Natural killer cell (primary cell): ENCODE measurements around the gene KCNG3. TPM values are rescaled to one million over a fixed set of nuclear protein-coding genes. Genes with fewer than 3 reads are reported as not detected.

Experiments
- ATAC-seq, 3 donors: fragments of 150-1000 bp in 2 of 3; fragments of 200-7000 bp in 1 of 3; cut with Tn5 transposase; 1 replicate in 1 of 3; 2 replicates in 2 of 3; pipeline ENCODE4 v1.10.0; 2021; ENCODE audit warnings: mild to moderate bottlenecking in 2 of 3, moderate library complexity in 2 of 3
- DNase-seq, 2 donors: peaks; one replicate each; pipeline versions ENCODE4 v3.0.0 to v3.0.0-alpha.2; 2013 to 2021; ENCODE audit warnings: mixed read lengths in 1 of 2
- H3K27ac ChIP-seq: one replicate; pipeline ENCODE4 v1.5.1; 2013; ENCODE audit warnings: mild to moderate bottlenecking, low read length
- H3K27me3 ChIP-seq: one replicate; pipeline ENCODE4 v1.6.1; 2013; ENCODE audit warnings: low read length; ENCODE audit not compliant: control insufficient read depth, insufficient read depth
- H3K36me3 ChIP-seq: one replicate; pipeline ENCODE4 v1.6.1; 2013; ENCODE audit warnings: low read length; ENCODE audit not compliant: control insufficient read depth, insufficient read depth
- H3K4me1 ChIP-seq: one replicate; pipeline ENCODE4 v1.6.1; 2013; ENCODE audit warnings: low read length; ENCODE audit not compliant: control insufficient read depth, insufficient read depth
- H3K4me3 ChIP-seq: one replicate; pipeline ENCODE4 v1.5.1; 2013; ENCODE audit warnings: low read length
- H3K9me3 ChIP-seq: one replicate; pipeline ENCODE4 v1.6.1; 2013; ENCODE audit warnings: low read length; ENCODE audit not compliant: control insufficient read depth, insufficient read depth
- H3K27ac Mint-ChIP-seq, 2 donors: one replicate each; pipeline ENCODE4 v1.8.0; 2022; ENCODE audit warnings: mild to moderate bottlenecking in 2 of 2, mixed read lengths in 2 of 2, moderate library complexity in 1 of 2
- H3K27me3 Mint-ChIP-seq, 2 donors: one replicate each; pipeline ENCODE4 v1.8.0; 2022; ENCODE audit warnings: low read depth in 2 of 2, mixed read lengths in 2 of 2
- H3K36me3 Mint-ChIP-seq: one replicate; pipeline ENCODE4 v1.8.0; 2022; ENCODE audit warnings: mixed read lengths
- H3K4me1 Mint-ChIP-seq, 2 donors: one replicate each; pipeline ENCODE4 v1.8.0; 2022; ENCODE audit warnings: mixed read lengths in 2 of 2
- H3K4me3 Mint-ChIP-seq: one replicate; pipeline ENCODE4 v1.8.0; 2022; ENCODE audit warnings: mild to moderate bottlenecking, moderate library complexity, mixed read lengths
- H3K9me3 Mint-ChIP-seq, 2 donors: one replicate each; pipeline ENCODE4 v1.8.0; 2022; ENCODE audit warnings: mixed read lengths in 2 of 2
- WGBS: methylation state at CpG from one replicate; pipeline ENCODE4 v1.1.7; 2013; ENCODE audit warnings: missing lambda C conversion rate; ENCODE audit not compliant: insufficient coverage; 5-methylcytosine and 5-hydroxymethylcytosine counted together
- intact Hi-C: fragments of 100-400 bp; cut with micrococcal nuclease; formaldehyde crosslinking; loops from one replicate; pipeline ENCODE4 v1.14.2; 2022
- total RNA-seq, 4 donors: library from RNA; stranded (reverse); fragments of 120-200 nt in 1 of 4; gene quantifications; one replicate each; pipeline versions ENCODE4 v1.2.3 to v1.2.4, GENCODE V29; 2013 to 2022
- TF ChIP-seq, protein P1 (sequence below): fragments of 200-600 bp; IDR thresholded peaks from one replicate; pipeline ENCODE4 v1.8.0; 2022; ENCODE audit warnings: antibody characterized with exemption

The KCNG3 gene
- total RNA-seq, 3 donors from 2014 or later (not counting 1 experiment from before 2014, with no cell fraction given) = not detected

DNA sequence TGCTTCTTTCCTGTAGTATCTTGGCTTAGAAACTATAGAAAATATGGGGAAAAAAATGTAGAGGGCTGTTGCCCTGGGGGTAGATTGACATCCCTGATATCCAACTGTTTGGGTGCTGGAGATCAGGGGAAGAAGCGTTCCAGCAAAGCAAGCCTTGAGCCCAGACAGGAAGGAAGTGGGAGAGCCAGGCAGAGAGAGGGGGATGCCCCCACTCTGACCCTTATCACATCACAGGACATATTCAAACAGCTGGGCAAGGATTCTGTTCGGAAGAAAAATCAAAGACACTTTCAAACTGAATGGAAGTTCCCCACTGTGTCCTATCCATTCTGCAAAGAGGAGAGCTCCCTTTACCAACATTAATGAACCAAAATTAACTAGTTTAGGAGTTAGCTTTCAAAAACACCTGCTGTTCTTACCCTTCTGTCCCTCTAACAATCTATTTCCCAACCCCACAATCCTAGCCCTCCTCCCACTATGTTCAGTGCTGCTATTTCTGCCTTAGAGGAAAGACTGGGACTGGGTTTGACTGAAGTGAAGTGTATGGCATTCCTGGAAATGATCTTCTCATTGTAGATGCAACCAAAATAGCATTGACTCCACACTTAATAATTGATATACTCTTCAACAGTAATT is 16.9 kb upstream of the KCNG3 start:
- Histone ChIP-seq H3K4me3 (no peak overlapping the region), H3K9me3 (no peaks in the 10 kb centered on the region), H3K4me1 (no peaks in the 10 kb centered on the region), H3K27me3 (no peaks in the 10 kb centered on the region), H3K27ac (no peak overlapping the region), H3K36me3 (no peaks in the 10 kb centered on the region)
- WGBS = 15% methylated on average over 2 of the region's 2 CpGs
- Mint-ChIP-seq H3K4me1 (no peaks in the 10 kb centered on the region), H3K27ac (no peak overlapping the region), H3K27me3 (peaks cover 6 to 19% of the 10 kb centered on the region in 2 donors), H3K4me3 (no peak overlapping the region), H3K36me3 (no peaks in the 10 kb centered on the region), H3K9me3 (no peaks in the 10 kb centered on the region)
- TF ChIP-seq, protein P1, sequence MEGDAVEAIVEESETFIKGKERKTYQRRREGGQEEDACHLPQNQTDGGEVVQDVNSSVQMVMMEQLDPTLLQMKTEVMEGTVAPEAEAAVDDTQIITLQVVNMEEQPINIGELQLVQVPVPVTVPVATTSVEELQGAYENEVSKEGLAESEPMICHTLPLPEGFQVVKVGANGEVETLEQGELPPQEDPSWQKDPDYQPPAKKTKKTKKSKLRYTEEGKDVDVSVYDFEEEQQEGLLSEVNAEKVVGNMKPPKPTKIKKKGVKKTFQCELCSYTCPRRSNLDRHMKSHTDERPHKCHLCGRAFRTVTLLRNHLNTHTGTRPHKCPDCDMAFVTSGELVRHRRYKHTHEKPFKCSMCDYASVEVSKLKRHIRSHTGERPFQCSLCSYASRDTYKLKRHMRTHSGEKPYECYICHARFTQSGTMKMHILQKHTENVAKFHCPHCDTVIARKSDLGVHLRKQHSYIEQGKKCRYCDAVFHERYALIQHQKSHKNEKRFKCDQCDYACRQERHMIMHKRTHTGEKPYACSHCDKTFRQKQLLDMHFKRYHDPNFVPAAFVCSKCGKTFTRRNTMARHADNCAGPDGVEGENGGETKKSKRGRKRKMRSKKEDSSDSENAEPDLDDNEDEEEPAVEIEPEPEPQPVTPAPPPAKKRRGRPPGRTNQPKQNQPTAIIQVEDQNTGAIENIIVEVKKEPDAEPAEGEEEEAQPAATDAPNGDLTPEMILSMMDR = no peak
- DNase-seq (no peak), ATAC-seq (no peak)
- intact Hi-C loops = no loop called here

DNA sequence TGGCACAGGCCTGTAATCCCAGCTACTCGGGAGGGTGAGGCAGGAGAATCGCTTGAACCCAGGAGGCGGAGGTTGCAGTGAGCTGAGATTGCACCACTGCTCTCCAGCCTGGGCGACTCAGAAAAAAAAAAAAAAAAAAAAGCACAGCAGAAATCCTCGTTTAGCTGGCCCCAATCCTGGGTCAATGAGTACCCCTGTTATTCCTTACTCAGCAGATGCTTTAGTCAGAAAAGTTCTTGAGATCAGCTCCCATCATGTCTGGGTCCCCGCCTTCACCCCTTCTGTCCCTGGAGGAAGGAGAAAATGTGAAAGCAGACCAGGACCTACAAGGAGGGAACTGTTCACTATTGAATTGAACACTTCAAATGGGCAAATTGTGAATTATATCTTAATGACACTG is 16.4 kb upstream of the KCNG3 start:
- Histone ChIP-seq H3K27me3 (no peaks in the 10 kb centered on the region), H3K4me3 (no peak overlapping the region), H3K4me1 (no peaks in the 10 kb centered on the region), H3K27ac (no peak overlapping the region), H3K36me3 (no peaks in the 10 kb centered on the region), H3K9me3 (no peaks in the 10 kb centered on the region)
- Mint-ChIP-seq H3K4me3 (no peak overlapping the region), H3K27ac (no peak overlapping the region), H3K36me3 (no peaks in the 10 kb centered on the region), H3K27me3 (peaks cover 9 to 19% of the 10 kb centered on the region in 2 donors), H3K9me3 (no peaks in the 10 kb centered on the region), H3K4me1 (no peaks in the 10 kb centered on the region)
- DNase-seq = no peak
- intact Hi-C loops = no loop called here
- TF ChIP-seq, protein P1 = no peak
- no peak for ATAC-seq
- 93% methylated on average over 5 of the region's 6 CpGs for WGBS

DNA sequence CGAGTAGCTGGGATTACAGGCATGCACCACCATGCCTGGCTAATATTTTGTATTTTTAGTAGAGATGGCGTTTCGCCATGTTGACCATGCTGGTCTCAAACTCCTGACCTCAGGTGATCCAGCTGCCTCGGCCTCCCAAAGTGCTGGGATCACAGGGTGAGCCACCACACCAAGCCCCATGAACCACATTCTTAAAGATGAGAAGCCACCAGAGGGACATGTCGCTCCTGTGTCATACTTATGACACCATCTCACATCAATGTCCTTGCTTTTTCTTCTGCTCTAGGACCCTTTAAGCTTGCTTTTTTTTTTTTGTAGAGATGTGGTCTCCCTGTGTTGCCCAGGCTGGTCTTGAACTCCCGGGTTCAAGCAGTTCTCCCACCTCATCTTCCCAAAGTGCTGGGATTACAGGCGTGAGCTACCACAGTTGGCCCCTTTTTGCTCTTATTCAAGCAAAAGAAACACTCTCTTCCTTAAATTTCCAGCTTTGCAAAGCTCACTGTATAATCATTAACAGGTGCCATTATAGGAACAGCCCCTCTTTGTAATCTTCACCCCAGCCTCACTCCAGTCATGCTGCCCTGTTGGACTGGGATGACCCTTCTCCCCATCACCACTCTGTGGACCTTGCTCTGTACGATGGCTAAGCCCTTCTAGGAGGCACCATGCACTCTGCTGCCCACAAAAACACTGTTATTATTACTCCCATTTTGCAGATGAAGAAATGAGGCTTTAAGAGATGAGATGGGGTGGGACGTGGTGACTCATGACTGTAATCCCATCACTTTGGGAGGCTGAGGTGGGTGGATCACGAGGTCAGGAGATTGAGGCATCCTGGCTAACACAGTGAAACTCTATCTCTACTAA is 10.8 kb upstream of the KCNG3 start:
- Histone ChIP-seq H3K27ac (no peak overlapping the region), H3K36me3 (no peaks in the 10 kb centered on the region), H3K4me3 (no peak overlapping the region), H3K4me1 (no peaks in the 10 kb centered on the region), H3K27me3 (no peaks in the 10 kb centered on the region), H3K9me3 (no peaks in the 10 kb centered on the region)
- ATAC-seq (no peak), DNase-seq (no peak)
- TF ChIP-seq, protein P1 = no peak
- no peaks in the 10 kb centered on the region for H3K36me3 Mint-ChIP-seq
- H3K9me3 Mint-ChIP-seq = no peaks in the 10 kb centered on the region
- peaks cover 0 to 3% of the 10 kb centered on the region in 2 donors for H3K27me3 Mint-ChIP-seq
- H3K4me1 Mint-ChIP-seq = no peaks in the 10 kb centered on the region
- 94% methylated on average over 9 of the region's 10 CpGs for WGBS
- no peak overlapping the region for H3K4me3 Mint-ChIP-seq
- intact Hi-C loops = no loop called here
- H3K27ac Mint-ChIP-seq = no peak overlapping the region
